ENCODE data around the gene HLA-DOB.
A peak's percentile ranks its signal among the peaks of the same experiment; 100 is the strongest.

HLA-DOB gene

GRCh38 chr6:32843331-32843978, 26.7 kb upstream of the HLA-DOB start:
- peak; percentile 14 for DNase-seq (ENCODE audit: low spot score)

DNA sequence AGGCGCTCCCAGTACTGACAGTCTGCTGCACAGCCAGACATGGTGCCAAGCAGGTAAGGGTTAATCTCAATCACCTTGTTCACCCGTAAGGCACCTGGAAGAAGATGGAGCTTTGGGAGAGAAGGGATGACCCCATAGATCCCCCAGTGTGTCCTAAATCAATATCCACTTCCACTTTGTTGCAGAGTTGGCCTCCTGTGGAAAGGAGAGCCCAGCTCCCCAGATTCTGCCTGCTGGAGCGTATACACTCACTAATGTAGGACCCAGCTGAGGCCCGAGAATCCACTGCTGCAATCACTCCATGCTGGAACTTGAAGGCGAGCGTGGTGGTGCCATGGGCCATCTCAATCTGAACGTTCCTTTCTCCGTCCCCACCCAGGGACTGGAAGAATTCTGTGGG, 25.9 kb upstream of the HLA-DOB start:
- no peak for DNase-seq (ENCODE audit: low spot score)

GRCh38 chr6:32842021-32842650, 25.3 kb upstream of the HLA-DOB start:
- no peak for DNase-seq (ENCODE audit: low spot score)

DNA sequence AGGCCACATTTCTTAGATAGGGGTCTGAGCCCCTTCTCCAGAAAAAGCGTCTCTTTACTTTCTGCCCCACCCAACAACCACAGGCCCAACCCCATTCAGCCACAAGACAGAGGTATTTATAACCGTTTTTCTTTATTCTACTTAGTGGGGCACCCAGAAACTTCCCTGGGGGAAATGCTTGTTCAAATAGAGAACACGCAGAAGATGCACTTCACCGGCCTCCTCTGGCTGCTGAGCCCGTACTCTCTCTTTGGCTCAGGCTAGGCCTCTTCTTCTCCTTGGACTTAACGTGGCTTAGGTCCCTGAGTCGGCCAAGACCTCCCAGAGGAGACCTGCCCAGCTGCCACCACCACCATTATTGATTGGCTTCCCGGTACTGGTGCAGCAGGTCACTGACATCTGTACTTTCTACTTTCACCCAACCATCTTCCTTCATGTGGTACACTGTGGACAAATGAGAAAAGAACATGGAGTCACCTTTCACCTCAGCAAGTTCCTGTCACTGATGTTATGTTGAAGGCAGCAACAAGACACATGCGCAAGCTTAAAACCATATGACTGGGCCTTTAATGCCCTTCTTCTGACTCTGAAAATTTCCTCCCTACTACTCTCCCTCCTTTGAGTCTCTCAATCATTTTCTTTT, 23.9 kb upstream of the HLA-DOB start:
- DNase-seq (ENCODE audit: low spot score) = no peak

DNA sequence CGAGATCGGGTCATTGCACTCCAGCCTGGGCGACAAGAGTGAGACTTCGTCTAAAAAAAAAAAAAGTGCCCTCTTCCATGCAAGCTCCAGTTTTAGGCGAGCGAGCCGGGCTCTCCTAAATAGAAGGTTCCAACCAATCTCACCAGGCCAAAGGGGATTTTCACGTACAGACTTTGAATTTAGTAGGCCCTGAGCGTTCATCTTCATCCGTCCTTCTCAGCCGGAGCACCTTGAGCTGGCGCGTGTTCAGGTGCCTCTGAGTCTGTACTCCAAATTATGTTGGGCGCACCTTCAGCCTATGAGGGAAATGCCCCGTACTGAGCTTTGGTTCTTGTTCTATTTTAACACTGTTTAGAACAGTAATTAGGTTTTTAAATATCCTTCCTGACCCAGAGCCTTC, 22.6 kb upstream of the HLA-DOB start:
- DNase-seq (ENCODE audit: low spot score) = no peak

DNA sequence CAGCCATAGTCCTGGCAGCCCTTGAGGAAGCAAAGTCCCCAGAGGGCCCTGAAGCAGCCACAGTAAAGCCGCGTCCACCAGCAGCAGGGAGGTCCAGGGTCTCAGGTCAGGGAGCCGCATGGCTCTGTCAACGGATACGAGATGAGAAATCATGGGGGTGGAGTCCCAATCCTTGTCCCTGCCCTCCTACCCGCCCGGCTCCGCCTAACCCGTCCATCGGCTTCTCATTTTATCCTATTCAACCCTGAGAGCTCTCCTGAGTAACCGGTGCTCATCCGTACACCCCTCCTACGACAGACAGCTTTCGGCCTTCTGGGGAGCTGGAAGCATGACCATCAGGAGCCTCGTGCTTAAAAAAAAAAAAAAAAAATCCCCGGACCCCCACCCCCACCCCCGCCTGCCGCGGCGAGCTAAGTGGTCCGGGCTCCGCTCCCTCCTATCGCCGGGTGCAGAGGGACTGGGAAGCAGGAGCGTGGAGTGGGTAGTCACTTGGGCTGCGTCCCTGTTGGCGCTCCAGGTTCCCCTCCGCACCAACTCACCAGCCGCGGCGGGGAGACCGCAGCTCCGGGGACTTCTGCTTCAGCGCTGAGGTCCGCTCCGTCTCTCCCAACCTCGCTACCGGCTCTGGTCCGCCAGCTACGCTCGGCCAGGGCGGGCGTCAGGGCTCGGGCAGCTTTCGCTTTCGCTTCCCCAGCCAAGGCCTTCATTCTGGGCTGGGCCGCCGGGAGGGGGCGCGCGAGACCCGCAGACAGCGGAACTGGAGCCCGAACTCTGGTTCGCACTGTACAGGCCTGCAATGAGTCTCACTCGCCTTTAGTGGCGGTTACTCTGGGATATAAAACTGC, 21.5 kb upstream of the HLA-DOB start, which contains the start of gene TAP2:
TSS of gene TAP2 (minus strand) at position 626 of the 845 bp plus-strand sequence. CDS start at position 120, 506 bp downstream.
- DNase-seq (ENCODE audit: low spot score) = peak; percentile 96

GRCh38 chr6:32837651-32838113, 20.9 kb upstream of the HLA-DOB start:
- no peak for DNase-seq (ENCODE audit: low spot score)

GRCh38 chr6:32836873-32837272, 20.1 kb upstream of the HLA-DOB start:
- no peak for DNase-seq (ENCODE audit: low spot score)

GRCh38 chr6:32835167-32835893, 18.5 kb upstream of the HLA-DOB start:
- no peak for DNase-seq (ENCODE audit: low spot score)

DNA sequence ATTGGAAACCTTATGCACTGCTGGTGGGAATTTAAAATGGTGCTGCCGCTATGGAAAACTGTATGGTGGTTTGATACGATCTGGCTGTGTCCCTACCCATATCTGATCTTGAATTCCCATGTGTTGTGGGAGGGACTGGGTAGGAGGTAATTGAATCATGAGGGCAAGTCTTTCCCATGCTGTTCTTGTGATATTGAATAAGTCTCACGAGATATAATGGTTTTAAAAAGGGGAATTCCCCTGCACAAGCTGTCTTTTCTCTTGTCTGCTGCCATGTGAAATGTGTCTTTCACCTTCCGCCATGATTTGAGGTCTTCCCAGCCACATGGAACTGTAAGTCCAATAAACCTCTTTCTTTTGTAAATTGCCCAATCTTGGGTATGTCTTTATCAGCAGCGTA, 16.9 kb upstream of the HLA-DOB start:
- no peak for DNase-seq (ENCODE audit: low spot score)

- no peak for DNase-seq (ENCODE audit: low spot score)
Measured at GRCh38 chr6:32832535-32832934, 15.7 kb upstream of the HLA-DOB start.

DNA sequence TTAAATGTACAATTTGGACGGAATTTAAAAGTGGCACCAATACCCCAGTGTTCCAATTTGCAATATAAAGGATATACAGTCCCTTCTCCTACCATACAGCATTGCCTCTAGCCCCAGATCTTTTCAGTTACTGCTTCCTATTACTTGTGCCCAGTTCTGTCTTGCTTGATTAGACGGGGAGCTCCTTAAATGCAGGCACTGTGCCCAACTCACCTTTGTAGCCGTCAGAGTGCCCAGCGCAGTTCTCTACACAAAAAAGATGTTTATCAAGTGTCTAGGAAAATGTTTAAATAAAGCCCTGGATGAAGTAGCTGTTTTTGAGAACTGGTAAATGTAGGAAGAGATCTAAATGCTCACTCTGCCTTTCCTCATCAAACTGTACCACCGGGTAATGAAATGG, 14.1 kb upstream of the HLA-DOB start:
- no peak for DNase-seq (ENCODE audit: low spot score)

DNA sequence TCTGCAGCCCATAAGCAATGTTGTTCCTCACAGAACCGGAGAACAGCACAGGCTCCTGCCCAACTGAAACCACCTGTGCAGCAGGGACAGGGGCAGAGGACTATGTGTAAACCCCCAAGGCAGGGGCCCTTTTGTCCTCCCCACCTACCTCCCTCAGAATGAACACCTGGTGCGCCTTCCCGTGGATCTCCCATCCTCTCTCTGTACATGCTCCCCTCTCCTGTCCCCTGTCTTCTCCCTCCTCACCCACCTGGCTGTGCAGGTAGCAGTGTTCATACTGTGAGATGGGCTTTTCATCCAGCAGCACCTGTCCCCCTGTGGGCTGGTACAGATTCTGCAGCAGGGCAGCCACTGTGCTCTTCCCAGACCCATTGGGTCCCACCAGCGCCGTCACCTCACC, 13.2 kb upstream of the HLA-DOB start:
- DNase-seq (ENCODE audit: low spot score) = no peak

DNA sequence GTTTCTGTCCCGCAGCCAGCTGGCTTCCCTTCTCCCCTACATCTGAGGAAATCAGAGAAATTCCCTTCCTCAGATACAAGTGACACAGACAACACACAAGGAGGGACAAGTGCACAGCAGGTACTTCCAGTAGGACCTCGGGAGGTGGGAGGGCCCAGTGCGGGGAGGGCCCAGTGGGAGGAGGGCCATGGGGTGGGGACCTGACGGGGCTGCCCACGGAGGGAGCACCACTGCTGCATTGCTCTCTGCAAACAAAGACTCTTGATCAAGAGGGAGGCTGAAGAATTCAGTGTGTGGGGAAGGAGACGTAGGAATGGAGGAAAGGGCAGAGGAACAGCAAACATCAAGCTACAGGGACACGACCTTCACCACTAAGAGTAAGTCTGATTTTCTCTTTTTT, 12.7 kb upstream of the HLA-DOB start:
- no peak for DNase-seq (ENCODE audit: low spot score)

- no peak for DNase-seq (ENCODE audit: low spot score)
Measured at GRCh38 chr6:32827025-32827424, 10.2 kb upstream of the HLA-DOB start.

- DNase-seq (ENCODE audit: low spot score) = peak; percentile 55
Measured at GRCh38 chr6:32825966-32826365, 9.2 kb upstream of the HLA-DOB start.

DNA sequence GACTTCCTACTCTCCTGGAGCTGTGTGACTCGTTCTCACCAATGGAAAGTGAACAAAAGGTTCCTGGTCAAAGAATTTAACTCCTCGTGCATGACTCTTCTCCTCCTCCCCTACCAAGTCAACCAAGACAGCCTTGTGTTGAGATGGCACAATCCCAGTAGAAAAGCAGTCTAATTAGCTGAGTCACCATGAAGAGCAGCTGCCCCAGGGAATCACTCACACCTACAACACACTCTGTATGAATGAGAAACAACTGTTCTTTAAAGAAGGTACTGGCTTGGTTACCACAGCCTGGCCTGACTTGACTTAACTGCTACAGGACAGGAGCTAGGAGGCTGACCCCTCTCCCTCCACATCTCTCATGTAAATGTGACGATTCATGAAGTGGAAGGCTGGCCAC, 2.9 kb upstream of the HLA-DOB start:
- DNase-seq (ENCODE audit: low spot score) = peak; percentile 60

GRCh38 chr6:32818867-32819266, 2.1 kb upstream of the HLA-DOB start:
- no peak for DNase-seq (ENCODE audit: low spot score)

GRCh38 chr6:32815996-32816395, 806 bp downstream of the HLA-DOB start:
- DNase-seq (ENCODE audit: low spot score) = no peak

- no peak for DNase-seq (ENCODE audit: low spot score)
Measured at GRCh38 chr6:32815115-32815514, 1.7 kb downstream of the HLA-DOB start.

- no peak for DNase-seq (ENCODE audit: low spot score)
Measured at GRCh38 chr6:32814145-32814544, 2.7 kb downstream of the HLA-DOB start.

DNA sequence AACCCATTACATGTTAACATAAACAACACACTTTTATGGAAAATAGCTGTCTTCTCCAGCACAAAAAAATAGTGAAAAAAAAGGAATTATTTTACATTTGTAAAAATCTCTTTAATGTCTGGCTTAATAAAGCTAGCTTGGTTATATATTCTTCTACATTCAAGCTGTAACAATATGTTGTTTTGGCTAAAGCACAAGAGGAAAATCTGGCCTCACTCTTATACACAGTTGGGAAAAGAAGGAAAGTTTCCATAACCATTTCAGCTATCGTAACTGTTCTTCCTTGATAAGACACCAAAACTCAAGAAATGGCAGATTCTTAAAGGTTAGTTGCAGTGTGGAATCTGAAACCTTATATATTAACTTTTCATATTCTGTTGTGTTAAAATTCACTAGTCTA, 7.6 kb downstream of the HLA-DOB start:
- DNase-seq (ENCODE audit: low spot score) = no peak
